ENCODE measurements around the gene CDKN2B-AS1.

CDKN2B-AS1 gene

DNA sequence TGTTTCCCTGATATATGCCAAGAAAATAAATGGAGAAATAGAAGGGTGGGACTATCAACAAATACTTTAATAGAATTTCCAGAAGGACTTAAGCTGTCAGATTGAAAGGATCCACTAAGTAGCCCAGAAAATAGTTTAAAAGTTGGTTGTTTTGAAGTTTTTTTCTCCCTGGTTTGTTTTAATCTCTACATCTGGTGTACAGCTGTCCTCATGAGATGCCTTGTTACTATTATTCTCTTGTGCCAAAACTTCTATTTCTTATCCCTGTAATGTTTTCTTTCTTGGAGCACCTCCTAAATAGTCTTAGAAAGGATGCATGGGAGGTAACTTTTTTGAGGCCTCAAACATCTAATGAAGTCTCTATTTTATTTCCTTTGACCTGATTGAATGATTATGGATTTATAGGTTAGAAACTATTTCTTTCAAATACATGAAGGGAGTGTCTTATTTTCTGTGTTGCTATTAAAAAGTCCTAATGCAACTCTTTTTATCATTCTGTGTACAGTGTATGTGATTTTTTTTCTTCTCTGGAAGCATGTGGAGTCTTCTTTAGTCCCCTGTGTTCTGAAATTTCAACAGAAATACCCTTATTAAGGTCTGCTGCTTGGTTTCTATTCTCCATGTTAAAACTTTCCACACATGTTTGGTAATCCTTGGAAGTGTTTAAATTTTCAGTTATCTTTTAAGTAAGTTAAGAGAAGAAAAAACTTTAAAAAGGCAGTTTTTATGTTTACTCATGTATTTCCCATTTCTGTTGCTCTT lies 154.5 kb downstream of the CDKN2B-AS1 start:
- no peak for DNase-seq (ENCODE audit: low read depth in 4 of 4, low spot score in 1 of 4)

DNA sequence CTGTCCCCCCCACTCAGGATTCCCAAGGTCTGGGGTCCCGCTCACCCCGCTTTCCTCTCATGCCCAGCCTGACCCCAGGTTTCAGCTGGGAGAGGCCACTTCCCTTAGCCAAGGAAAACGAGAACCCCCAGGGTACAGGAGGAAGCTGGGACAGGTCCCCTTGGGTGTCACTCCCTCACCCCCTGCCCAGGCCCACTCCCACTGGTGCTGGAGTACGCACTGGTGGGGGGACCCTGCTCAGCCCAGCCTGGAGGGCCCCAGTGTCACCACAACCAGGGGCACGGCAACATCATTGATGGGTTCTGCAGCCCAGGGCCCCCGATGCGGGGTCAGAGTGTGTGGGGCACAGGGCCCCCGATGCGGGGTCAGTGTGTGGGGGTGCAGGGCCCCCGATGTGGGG lies 159.5 kb downstream of the CDKN2B-AS1 start:
- DNase-seq (ENCODE audit: low read depth in 4 of 4, low spot score in 1 of 4): no peak

DNA sequence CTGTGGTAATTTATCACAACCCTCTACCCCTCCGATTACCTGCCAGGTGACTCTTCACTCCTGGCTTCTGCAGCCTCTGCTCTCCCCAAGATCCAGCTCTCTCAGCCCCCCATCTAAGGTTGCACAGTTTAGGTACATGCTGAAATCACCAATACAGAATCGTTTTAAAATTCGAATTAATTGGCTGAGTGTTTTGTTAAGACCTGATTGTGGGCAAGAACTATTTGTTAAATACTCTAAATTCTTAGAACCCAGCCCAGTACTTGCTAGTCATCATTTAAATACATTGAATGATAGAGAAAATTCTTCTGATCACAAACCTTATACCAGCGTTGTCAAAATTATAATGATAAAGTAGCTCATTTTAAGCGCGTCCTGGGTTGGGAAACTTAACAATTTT lies 162.0 kb downstream of the CDKN2B-AS1 start:
- no peak for DNase-seq (ENCODE audit: low read depth in 4 of 4, low spot score in 1 of 4)

DNA sequence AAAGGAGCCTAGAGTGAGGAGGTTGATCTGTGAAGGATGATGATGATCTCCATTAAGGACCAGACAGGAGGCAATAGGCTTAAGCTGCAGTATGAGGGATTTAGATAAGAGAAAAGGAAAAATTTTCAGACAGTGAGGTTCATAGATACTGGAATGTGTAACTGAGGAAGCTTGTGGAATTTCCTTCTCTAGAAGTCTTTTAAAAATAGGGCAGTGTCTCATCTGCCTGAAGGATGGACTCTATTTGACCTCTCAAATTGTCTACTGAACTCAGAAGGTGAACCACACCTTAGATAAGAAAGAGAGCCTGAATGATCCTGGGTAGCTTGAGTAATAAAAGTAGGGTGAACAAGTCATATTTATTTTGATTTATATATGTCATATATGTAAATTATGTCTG lies 162.7 kb downstream of the CDKN2B-AS1 start:
- DNase-seq (ENCODE audit: low read depth in 4 of 4, low spot score in 1 of 4): no peak

DNA sequence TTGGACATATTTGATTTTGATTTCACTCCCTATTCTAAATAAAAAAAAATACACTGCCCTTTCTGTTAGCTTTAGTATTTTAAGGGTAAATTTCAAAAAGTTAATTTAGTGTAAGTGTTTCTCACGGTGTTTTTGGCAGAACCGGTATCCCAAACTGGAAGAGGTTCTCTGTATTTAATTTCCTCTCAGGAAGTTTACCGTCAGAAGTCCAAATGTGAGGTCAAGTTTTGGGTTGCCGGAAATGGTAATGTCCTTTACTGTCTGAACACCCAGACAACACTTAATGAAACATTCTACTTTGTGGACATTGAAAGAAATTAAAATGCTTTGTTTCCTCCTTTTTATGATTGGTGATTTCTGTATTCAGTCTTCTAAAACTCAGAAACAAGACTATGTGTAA lies 163.2 kb downstream of the CDKN2B-AS1 start:
- DNase-seq (ENCODE audit: low read depth in 4 of 4, low spot score in 1 of 4): no peak

DNA sequence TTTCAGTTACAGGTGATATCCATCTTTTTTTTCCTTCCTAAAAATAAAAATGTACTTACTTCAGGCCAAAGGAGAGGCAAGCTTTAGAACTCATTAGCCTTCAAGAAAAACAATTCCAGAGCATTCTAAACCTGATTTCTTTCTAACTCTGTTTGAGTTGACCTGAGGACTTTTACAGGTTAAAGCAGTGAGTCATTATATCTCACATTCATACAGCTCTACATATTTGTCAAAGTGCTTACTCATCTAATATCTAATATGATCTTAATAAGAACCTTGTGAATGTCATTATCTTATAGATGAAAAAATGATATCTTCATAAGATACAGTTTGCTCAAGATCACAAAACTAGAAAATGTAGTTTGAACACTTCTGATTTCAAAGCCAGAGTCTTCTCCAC lies 163.7 kb downstream of the CDKN2B-AS1 start:
- no peak for DNase-seq (ENCODE audit: low read depth in 4 of 4, low spot score in 1 of 4)

DNA sequence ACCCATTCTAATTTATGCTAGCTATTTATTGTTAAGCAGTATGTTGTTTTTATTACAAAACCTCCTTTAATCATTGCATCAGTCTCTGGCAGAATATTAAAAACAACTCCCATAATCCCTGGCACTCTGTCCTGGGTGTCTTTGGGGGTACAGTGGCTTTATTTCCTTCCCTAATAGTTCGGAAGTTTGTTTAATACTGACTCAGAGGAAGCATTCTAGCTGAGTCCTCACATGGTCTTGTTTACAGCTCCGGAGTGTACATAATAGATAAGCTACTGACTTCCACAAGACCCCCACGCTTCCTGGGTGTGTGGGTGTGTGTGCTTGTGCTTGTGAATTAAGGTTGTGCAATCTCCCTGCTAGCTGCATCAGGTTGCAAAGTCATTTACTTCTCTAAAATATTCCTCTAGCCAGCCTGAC lies 164.3 kb downstream of the CDKN2B-AS1 start:
- DNase-seq (ENCODE audit: low read depth in 4 of 4, low spot score in 1 of 4): no peak

DNA sequence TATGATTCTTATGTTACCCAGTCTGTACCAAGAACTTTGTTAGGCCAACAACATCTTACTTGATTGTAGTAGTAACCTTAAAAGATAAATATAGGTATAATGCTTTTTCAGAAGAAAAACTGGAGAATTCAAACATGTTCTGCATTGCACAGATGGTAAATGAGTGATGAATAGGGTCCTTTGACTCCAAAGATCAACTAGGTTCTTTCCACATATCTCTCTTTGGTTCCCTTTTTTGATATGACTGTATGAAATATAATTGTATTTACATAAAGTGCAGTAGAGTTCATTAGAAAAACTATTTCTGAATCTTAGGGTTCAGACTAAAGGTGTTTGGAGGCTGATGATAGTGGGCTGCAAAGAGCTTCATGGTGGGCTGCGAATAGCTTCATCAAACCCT lies 165.0 kb downstream of the CDKN2B-AS1 start:
- no peak for DNase-seq (ENCODE audit: low read depth in 4 of 4, low spot score in 1 of 4)

DNA sequence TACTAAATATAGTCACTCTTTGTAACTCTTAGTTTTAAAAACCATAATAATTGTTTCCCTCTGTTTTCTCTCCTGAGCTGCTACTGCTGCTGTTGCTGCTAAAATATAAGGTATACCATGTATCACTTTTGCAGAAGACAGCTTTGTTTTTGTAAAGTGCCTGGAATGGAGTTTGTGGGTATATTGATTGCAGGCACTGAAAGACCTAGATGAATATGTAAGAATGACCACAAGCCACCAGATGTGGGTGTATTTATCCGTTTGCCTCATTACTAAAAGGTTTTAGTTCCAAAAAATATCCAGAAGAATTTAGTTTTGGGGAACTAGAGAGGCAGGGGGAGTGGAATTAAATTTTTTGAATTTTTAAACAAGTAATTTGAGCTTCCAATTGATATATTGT lies 165.6 kb downstream of the CDKN2B-AS1 start:
- no peak for DNase-seq (ENCODE audit: low read depth in 4 of 4, low spot score in 1 of 4)

DNA sequence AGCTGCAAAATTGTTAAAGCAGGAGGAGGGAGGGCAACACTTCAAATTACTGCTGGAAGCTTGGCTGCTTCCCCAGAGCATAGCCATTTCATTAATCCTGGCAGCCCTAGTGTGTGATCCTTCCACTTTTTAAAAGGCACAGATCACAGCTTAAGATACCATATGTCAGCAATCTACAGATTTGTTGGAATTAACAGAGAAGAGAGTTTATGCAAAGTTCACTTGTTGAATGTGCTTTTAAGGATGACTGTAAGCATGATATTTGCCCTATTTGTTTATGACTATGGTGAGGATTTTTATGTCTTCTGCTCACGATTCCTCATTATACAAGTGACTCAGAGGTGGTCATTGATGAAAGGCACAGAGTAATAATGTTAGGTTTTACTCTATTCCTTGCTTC lies 170.6 kb downstream of the CDKN2B-AS1 start:
- DNase-seq (ENCODE audit: low read depth in 4 of 4, low spot score in 1 of 4): no peak

DNA sequence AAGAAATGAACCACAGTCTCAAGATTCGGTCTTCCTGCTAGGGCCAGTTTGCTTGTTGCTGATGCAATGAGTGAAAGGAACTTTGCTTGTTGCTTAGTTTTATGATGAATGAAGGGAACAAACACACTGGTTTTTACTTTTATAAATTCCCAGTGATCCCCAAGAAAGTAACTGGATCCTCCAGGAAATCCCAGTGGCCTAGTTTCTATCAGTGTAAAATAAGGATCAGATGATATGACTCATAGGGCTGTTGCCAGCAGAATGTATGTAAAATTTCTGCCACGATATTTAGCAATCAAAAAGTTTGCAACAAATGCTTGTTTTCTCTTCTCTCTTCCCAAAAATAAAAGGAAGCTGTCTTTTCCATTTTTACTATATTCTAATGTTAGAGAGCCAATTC lies 174.7 kb downstream of the CDKN2B-AS1 start:
- no peak for DNase-seq (ENCODE audit: low read depth in 4 of 4, low spot score in 1 of 4)

DNA sequence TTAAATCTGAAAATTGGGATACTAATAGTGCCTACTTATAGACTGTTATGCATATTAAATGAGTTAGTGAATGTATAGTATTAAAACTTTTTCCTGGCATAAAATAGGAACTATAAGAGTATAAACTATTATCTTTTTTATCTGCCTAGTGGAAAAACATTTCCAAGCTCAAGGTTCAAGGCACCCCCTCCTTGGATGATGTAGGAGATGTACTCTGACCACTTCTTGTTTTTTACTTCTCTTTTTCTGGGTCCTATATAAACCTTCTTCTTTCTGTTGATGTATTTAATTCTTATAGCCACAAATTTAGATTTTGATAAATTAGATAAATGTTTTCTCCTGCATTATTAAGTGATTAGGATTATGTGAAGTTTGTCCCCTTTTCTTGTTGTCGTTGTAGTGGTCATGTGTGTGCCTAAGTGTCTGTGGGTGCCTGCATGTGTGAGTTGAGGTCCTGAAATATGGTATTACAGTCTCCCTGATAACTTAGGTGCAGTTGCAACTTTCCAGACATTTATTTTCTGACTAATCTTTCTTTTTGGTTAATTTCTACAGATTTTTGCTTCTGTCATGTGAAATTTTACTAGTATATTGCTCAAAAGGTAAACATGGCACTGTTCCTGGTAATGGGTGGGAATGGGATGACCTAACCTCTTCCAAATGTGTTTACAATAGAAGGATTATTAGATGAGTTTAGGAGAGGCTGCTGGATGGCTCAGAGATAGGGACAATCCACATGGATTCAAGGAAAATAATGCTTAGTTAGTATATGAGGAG lies 175.3 kb downstream of the CDKN2B-AS1 start:
- no peak for DNase-seq (ENCODE audit: low read depth in 4 of 4, low spot score in 1 of 4)
